PC-3 (cell line): ENCODE measurements around the gene PDLIM7. TPM values are rescaled to one million over a fixed set of nuclear protein-coding genes. Genes with fewer than 3 reads are reported as not detected.

Source experiments
- ATAC-seq: fragments of 200-7000 bp; cut with Tn5 transposase; 2 replicates; pipeline ENCODE4 v1.9.1; 2020; ENCODE audit warnings: mild to moderate bottlenecking, moderate library complexity
- BruUV-seq: library from RNA; stranded (reverse); fragments of 400-500 nt; replicated peaks from 2 replicates; lab custom pipeline; 2021; lab: Mats Ljungman, UMichigan
- CTCF ChIA-PET: fragments of 300-600 bp; sonication (Branson Sonifier 250); formaldehyde crosslinking; loops from one replicate; lab custom pipeline; 2022; ENCODE audit warnings: antibody characterized with exemption; lab: Charles Lee
- POLR2A ChIA-PET: fragments of 300-600 bp; sonication (Branson Sonifier 250); formaldehyde crosslinking; loops from one replicate; lab custom pipeline; 2022; ENCODE audit warnings: antibody characterized with exemption; ENCODE audit not compliant: unreplicated experiment; lab: Charles Lee
- DNase-seq: peaks from one replicate; pipeline ENCODE4 v3.0.0-alpha.2; 2015
- H2AFZ ChIP-seq: fragments of 300-600 bp; sonication (generic); 2 replicates; pipeline ENCODE4 v1.6.0; 2016; ENCODE audit warnings: antibody characterized with exemption, low read length
- H3F3A ChIP-seq: fragments of 300-600 bp; sonication (generic); one replicate; pipeline ENCODE4 v1.6.0; 2017; ENCODE audit warnings: antibody characterized with exemption, low read length, control low read depth, mild to moderate bottlenecking; ENCODE audit not compliant: unreplicated experiment
- H3K27ac ChIP-seq: fragments of 300-600 bp; sonication (generic); 2 replicates; pipeline ENCODE4 v1.5.1; 2016; ENCODE audit warnings: mild to moderate bottlenecking, low read length
- H3K27me3 ChIP-seq: fragments of 300-600 bp; sonication (generic); 2 replicates; pipeline ENCODE4 v1.6.1; 2016; ENCODE audit warnings: low read length, mixed read lengths
- H3K36me3 ChIP-seq: fragments of 300-600 bp; sonication (generic); 2 replicates; pipeline ENCODE4 v1.6.1; 2016; ENCODE audit warnings: low read depth, mixed run types, low read length, mixed read lengths
- H3K4me1 ChIP-seq: fragments of 300-600 bp; sonication (generic); 2 replicates; pipeline ENCODE4 v1.5.1; 2016; ENCODE audit warnings: low read length; ENCODE audit not compliant: insufficient read depth
- H3K4me2 ChIP-seq: fragments of 300-600 bp; sonication (generic); 2 replicates; pipeline ENCODE4 v1.6.0; 2016; ENCODE audit warnings: low read length
- H3K4me3 ChIP-seq: fragments of 300-600 bp; sonication (generic); 2 replicates; pipeline ENCODE4 v1.5.1; 2016; ENCODE audit warnings: mild to moderate bottlenecking, low read length, mixed read lengths
- H3K79me2 ChIP-seq: fragments of 300-600 bp; sonication (generic); 2 replicates; pipeline ENCODE4 v1.6.1; 2017; ENCODE audit warnings: low read length, mixed read lengths
- H3K9ac ChIP-seq: fragments of 300-600 bp; sonication (generic); 2 replicates; pipeline ENCODE4 v1.6.0; 2016; ENCODE audit warnings: mild to moderate bottlenecking, low read length
- H3K9me2 ChIP-seq: fragments of 300-600 bp; sonication (generic); replicated peaks from 2 replicates; pipeline ENCODE4 v1.6.1; 2016; ENCODE audit warnings: mixed run types, low read length, mixed read lengths
- H3K9me3 ChIP-seq: fragments of 300-600 bp; sonication (generic); 2 replicates; pipeline ENCODE4 v1.6.1; 2016; ENCODE audit warnings: low read length, mixed read lengths
- H4K20me1 ChIP-seq: fragments of 300-600 bp; sonication (generic); 2 replicates; pipeline ENCODE4 v1.6.1; 2016; ENCODE audit warnings: low read length, mixed read lengths
- EZH2 ChIP-seq: fragments of 300-600 bp; sonication (generic); IDR thresholded peaks from one replicate; pipeline ENCODE4 v1.6.1; 2017; ENCODE audit warnings: antibody characterized with exemption, mild to moderate bottlenecking, low read length; ENCODE audit not compliant: unreplicated experiment
- EZH2phosphoT487 ChIP-seq: fragments of 300-600 bp; sonication (generic); IDR thresholded peaks from 2 replicates; pipeline ENCODE4 v1.6.1; 2018; ENCODE audit warnings: mild to moderate bottlenecking, antibody characterized with exemption, low read length, borderline replicate concordance
- intact Hi-C: fragments of 100-400 bp; cut with micrococcal nuclease; formaldehyde crosslinking; loops from 2 replicates; pipeline ENCODE4 v1.9.0; 2023
- total RNA-seq: library from RNA; depleted of rRNA; stranded (reverse); fragments of >200 nt; gene quantifications from 2 replicates; pipeline ENCODE4 v1.2.3, GENCODE V29; 2014
- TF ChIP-seq, protein P1 (sequence below): fragments of 300-600 bp; sonication (generic); conservative IDR thresholded peaks from 2 replicates; pipeline ENCODE4 v1.5.1; 2017; ENCODE audit warnings: antibody characterized with exemption, low read depth, mild to moderate bottlenecking, low read length

The PDLIM7 gene
- total RNA-seq, 1 experiment from 2014 or later = 159 TPM

DNA sequence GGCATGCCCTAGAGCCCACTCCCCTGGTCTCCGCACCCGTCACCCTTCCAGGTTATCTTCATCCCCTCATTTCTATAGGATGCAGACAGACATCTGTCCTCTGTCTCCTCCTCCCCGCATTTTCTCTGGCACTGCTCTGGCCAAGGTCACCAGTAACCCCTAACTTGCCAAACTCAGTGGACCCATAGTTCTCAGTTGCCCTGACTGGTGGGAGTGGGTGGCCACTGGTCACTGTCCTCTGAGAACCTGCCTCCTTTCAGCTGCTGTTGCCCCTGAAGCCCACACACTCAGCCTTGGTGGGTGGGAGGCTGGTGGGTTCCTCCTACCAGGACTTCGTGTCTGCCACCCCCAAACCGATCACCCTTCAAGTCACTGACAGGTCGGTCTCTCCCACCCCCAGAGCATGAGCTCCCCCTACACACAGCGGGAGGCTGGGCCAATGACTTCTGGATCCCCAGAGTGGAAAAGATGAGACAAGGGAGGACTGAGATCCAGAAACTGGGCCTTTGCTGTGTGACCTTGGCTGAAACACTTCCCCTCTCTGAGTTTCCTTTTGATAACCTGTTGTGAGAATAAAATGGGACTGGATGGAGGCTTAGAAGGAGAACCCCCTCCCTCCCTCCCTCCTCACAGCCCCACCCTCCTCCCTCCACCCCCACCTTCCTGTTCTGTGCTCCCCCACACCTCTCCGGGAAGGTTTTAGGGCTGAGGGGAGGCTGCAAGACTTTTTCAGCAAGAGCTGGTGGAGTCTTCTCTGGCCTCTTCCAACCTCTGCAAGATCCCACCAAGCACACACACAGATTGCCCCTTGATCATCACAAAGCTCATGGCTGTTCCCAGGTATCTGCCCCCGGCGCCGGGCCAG lies 21.6 kb downstream of the PDLIM7 start:
- Histone ChIP-seq H3K4me3 (no peak overlapping the region), H3K36me3 (no peaks in the 10 kb centered on the region), H3K9ac (no peak overlapping the region), H3K4me2 (no peak overlapping the region), H3K9me2 (no peaks in the 10 kb centered on the region), H3K9me3 (no peaks in the 10 kb centered on the region), H4K20me1 (peaks cover 13% of the 10 kb centered on the region; the same call in 1 of the 2 replicates), H3K27me3 (no peaks in the 10 kb centered on the region), H3K27ac (no peak overlapping the region), H3F3A (no peaks in the 10 kb centered on the region), H2AFZ (no peak overlapping the region), H3K4me1 (peaks cover 18% of the 10 kb centered on the region), H3K79me2 (peaks cover 20% of the 10 kb centered on the region)
- CTCF ChIA-PET = no interaction called here
- DNase-seq (no peak), ATAC-seq (no peak)
- no TSS peak for BruUV-seq
- intact Hi-C loops = no loop called here
- no peak for TF ChIP-seq EZH2
- TF ChIP-seq, protein P1, sequence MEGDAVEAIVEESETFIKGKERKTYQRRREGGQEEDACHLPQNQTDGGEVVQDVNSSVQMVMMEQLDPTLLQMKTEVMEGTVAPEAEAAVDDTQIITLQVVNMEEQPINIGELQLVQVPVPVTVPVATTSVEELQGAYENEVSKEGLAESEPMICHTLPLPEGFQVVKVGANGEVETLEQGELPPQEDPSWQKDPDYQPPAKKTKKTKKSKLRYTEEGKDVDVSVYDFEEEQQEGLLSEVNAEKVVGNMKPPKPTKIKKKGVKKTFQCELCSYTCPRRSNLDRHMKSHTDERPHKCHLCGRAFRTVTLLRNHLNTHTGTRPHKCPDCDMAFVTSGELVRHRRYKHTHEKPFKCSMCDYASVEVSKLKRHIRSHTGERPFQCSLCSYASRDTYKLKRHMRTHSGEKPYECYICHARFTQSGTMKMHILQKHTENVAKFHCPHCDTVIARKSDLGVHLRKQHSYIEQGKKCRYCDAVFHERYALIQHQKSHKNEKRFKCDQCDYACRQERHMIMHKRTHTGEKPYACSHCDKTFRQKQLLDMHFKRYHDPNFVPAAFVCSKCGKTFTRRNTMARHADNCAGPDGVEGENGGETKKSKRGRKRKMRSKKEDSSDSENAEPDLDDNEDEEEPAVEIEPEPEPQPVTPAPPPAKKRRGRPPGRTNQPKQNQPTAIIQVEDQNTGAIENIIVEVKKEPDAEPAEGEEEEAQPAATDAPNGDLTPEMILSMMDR = no peak
- no peak for TF ChIP-seq EZH2phosphoT487
- POLR2A ChIA-PET = no interaction called here

GRCh38 chr5:177474846-177475562 lies 22.4 kb downstream of the PDLIM7 start:
- peaks cover 27% of the 10 kb centered on the region for H3K79me2 ChIP-seq
- no peak overlapping the region for H3K4me2 ChIP-seq
- no peak for ATAC-seq
- no peak overlapping the region for H2AFZ ChIP-seq
- H3K9me2 ChIP-seq = no peaks in the 10 kb centered on the region
- CTCF ChIA-PET = no interaction called here
- no peak overlapping the region for H3K27ac ChIP-seq
- BruUV-seq = no TSS peak
- no peak overlapping the region for H3K4me3 ChIP-seq
- POLR2A ChIA-PET = no interaction called here
- TF ChIP-seq EZH2 (no peak), EZH2phosphoT487 (no peak)
- TF ChIP-seq, protein P1 = no peak
- intact Hi-C loops = no loop called here
- peaks cover 21% of the 10 kb centered on the region; the same call in 1 of the 2 replicates for H4K20me1 ChIP-seq
- no peaks in the 10 kb centered on the region for H3F3A ChIP-seq
- H3K4me1 ChIP-seq = peaks cover 21% of the 10 kb centered on the region
- H3K36me3 ChIP-seq = no peaks in the 10 kb centered on the region
- no peak for DNase-seq
- no peak overlapping the region for H3K9ac ChIP-seq
- no peaks in the 10 kb centered on the region for H3K9me3 ChIP-seq
- H3K27me3 ChIP-seq = no peaks in the 10 kb centered on the region
